ENCODE data around the gene CFAP74.

DNA sequence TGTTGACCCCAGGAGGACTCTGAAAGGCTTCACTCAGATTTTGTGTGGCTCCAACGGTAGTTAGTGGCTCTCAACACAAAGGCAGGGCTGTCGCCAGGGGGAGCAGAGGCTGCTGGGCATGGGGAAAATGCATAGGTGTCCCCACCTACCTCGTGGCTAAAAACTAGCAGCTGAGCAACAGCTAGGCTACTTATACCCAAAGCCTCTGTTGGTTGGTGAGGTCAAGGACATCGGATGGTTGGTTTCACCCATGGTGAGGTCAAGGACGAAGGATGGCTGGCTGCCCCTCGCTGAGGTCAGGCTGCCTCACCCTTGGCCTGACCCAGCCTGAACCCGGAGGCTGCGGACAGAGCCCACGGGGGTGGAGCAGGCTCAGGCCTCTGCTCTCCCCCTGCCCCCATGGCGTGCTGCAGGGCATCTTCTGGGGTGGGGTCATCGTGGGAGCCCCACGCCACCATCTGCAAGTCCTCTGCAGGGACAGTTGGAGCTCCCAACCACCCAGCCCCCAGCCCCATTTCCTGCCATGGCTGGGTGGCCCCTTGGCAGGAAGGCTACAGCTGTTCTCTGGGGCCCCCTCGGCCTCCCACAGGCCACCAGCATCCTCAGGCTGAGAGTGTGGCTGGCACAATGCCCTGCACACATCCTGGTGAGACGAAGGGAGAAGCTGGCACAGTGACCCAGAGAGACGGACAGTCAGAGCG is 104.2 kb downstream of the CFAP74 start:
- TF ChIP-seq, protein P1, sequence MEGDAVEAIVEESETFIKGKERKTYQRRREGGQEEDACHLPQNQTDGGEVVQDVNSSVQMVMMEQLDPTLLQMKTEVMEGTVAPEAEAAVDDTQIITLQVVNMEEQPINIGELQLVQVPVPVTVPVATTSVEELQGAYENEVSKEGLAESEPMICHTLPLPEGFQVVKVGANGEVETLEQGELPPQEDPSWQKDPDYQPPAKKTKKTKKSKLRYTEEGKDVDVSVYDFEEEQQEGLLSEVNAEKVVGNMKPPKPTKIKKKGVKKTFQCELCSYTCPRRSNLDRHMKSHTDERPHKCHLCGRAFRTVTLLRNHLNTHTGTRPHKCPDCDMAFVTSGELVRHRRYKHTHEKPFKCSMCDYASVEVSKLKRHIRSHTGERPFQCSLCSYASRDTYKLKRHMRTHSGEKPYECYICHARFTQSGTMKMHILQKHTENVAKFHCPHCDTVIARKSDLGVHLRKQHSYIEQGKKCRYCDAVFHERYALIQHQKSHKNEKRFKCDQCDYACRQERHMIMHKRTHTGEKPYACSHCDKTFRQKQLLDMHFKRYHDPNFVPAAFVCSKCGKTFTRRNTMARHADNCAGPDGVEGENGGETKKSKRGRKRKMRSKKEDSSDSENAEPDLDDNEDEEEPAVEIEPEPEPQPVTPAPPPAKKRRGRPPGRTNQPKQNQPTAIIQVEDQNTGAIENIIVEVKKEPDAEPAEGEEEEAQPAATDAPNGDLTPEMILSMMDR (conservative IDR thresholded peaks at IDR 0.05; ENCODE audit: low read length) = peak; percentile 65
- no peak for TF ChIP-seq EZH2phosphoT487 (IDR thresholded peaks at IDR 0.05; ENCODE audit: borderline replicate concordance)
